Cardiac muscle cell (in vitro differentiated cells and primary cell): Measurements from ENCODE around the gene CHCHD3. TPM values are rescaled to one million over a fixed set of nuclear protein-coding genes. Genes with fewer than 3 reads are reported as not detected.
"Not testable (repeated sequence)": the region's sequence is repeated elsewhere in the genome, so short reads cannot be mapped to it uniquely, and the experiment has no call there.

Source experiments
- DNase-seq, 2 donors: peaks; one replicate each; pipeline versions ENCODE4 v3.0.0 to v3.0.0-alpha.2; 2010 to 2017; ENCODE audit warnings: low read depth in 1 of 2, low spot score in 1 of 2
- H3K27ac ChIP-seq: fragments of 200-600 bp; sonication (generic); 2 replicates; pipeline ENCODE4 v1.5.1; 2016
- H3K27me3 ChIP-seq: fragments of 200-600 bp; sonication (generic); 2 replicates; pipeline ENCODE4 v1.6.0; 2016; ENCODE audit warnings: control low read depth
- H3K36me3 ChIP-seq: fragments of 200-600 bp; sonication (generic); 2 replicates; pipeline ENCODE4 v1.5.1; 2016; ENCODE audit warnings: control low read depth
- H3K4me1 ChIP-seq: fragments of 200-600 bp; sonication (generic); 2 replicates; pipeline ENCODE4 v1.8.1; 2017; ENCODE audit warnings: low read depth, mild to moderate bottlenecking, mixed run types
- H3K4me3 ChIP-seq: fragments of 200-600 bp; sonication (generic); 2 replicates; pipeline ENCODE4 v1.5.1; 2016; ENCODE audit warnings: mild to moderate bottlenecking
- H3K9me3 ChIP-seq: fragments of 200-600 bp; sonication (generic); 2 replicates; pipeline ENCODE4 v1.5.1; 2017; ENCODE audit warnings: low read depth, mild to moderate bottlenecking, control low read depth
- CTCF ChIP-seq: IDR thresholded peaks from 2 replicates; pipeline ENCODE4 v1.5.1; 2012; ENCODE audit warnings: low read depth, mild to moderate bottlenecking, low read length
- polyA plus RNA-seq: library from polyadenylated mRNA; unstranded; fragments of >200 nt; fragmentation: Nextera tagmentation; extraction: Ambion mirVana; gene quantifications from 2 replicates; pipeline ENCODE4 v1.2.1, GENCODE V29; 2016
- total RNA-seq: library from RNA; depleted of rRNA; stranded (reverse); fragments of >200 nt; gene quantifications from 2 replicates; pipeline ENCODE4 v1.2.3, GENCODE V29; 2016

The CHCHD3 gene
- total and polyA plus RNA-seq, 2 experiments from 2014 or later: 95.1 to 127 TPM

- Histone ChIP-seq H3K9me3 (no peaks in the 10 kb centered on the region), H3K27me3 (no peaks in the 10 kb centered on the region), H3K36me3 (no peaks in the 10 kb centered on the region), H3K4me1 (no peaks in the 10 kb centered on the region), H3K4me3 (no peak overlapping the region), H3K27ac (no peak overlapping the region)
- no peak for DNase-seq
- no peak for TF ChIP-seq CTCF
Observed at GRCh38 chr7:132980402-132980801, 101.5 kb downstream of the CHCHD3 start.

- Histone ChIP-seq H3K4me1 (no peaks in the 10 kb centered on the region), H3K27me3 (no peaks in the 10 kb centered on the region), H3K27ac (no peak overlapping the region), H3K9me3 (no peaks in the 10 kb centered on the region), H3K4me3 (no peak overlapping the region), H3K36me3 (no peaks in the 10 kb centered on the region)
- no peak for TF ChIP-seq CTCF
- no peak for DNase-seq
Observed at GRCh38 chr7:132979524-132979923, 102.4 kb downstream of the CHCHD3 start.

GRCh38 chr7:132977234-132977633 lies 104.7 kb downstream of the CHCHD3 start:
- H3K4me3 ChIP-seq: no peak overlapping the region
- H3K27ac ChIP-seq: no peak overlapping the region
- H3K9me3 ChIP-seq: no peaks in the 10 kb centered on the region
- DNase-seq: peak in 1 of 2 donors; percentile 5
- TF ChIP-seq CTCF: no peak
- H3K27me3 ChIP-seq: no peaks in the 10 kb centered on the region
- peaks cover 8% of the 10 kb centered on the region for H3K36me3 ChIP-seq
- H3K4me1 ChIP-seq: no peaks in the 10 kb centered on the region

GRCh38 chr7:132972745-132973144 lies 109.1 kb downstream of the CHCHD3 start:
- H3K27ac ChIP-seq: no peak overlapping the region
- no peaks in the 10 kb centered on the region for H3K9me3 ChIP-seq
- H3K36me3 ChIP-seq: peaks cover 9% of the 10 kb centered on the region
- TF ChIP-seq CTCF: no peak
- no peaks in the 10 kb centered on the region for H3K27me3 ChIP-seq
- H3K4me3 ChIP-seq: no peak overlapping the region
- peak in 1 of 2 donors; percentile 9 for DNase-seq
- H3K4me1 ChIP-seq: peaks cover 7% of the 10 kb centered on the region

GRCh38 chr7:132970257-132970656 lies 111.6 kb downstream of the CHCHD3 start:
- Histone ChIP-seq H3K4me3 (no peak overlapping the region), H3K27ac (no peak overlapping the region), H3K27me3 (no peaks in the 10 kb centered on the region), H3K4me1 (peaks cover 7% of the 10 kb centered on the region), H3K9me3 (no peaks in the 10 kb centered on the region), H3K36me3 (peaks cover 9% of the 10 kb centered on the region)
- no peak for DNase-seq
- no peak for TF ChIP-seq CTCF

GRCh38 chr7:132969520-132969919 lies 112.4 kb downstream of the CHCHD3 start:
- no peaks in the 10 kb centered on the region for H3K9me3 ChIP-seq
- no peaks in the 10 kb centered on the region for H3K27me3 ChIP-seq
- H3K4me1 ChIP-seq: peaks cover 7% of the 10 kb centered on the region
- H3K4me3 ChIP-seq: no peak overlapping the region
- DNase-seq: no peak
- no peak overlapping the region for H3K27ac ChIP-seq
- peaks cover 9% of the 10 kb centered on the region for H3K36me3 ChIP-seq
- no peak for TF ChIP-seq CTCF

- not testable (repeated sequence) for H3K27ac ChIP-seq, H3K4me3 ChIP-seq, H3K4me1 ChIP-seq, H3K36me3 ChIP-seq, H3K9me3 ChIP-seq, DNase-seq, H3K27me3 ChIP-seq
Observed at GRCh38 chr7:132967470-132967848, 114.4 kb downstream of the CHCHD3 start.
